ENCODE results near the gene SDK2. TPM values are rescaled to one million over a fixed set of nuclear protein-coding genes. Genes with fewer than 3 reads are reported as not detected.

Gene SDK2
- total RNA-seq, 1 donor, result under 0.01 TPM

DNA sequence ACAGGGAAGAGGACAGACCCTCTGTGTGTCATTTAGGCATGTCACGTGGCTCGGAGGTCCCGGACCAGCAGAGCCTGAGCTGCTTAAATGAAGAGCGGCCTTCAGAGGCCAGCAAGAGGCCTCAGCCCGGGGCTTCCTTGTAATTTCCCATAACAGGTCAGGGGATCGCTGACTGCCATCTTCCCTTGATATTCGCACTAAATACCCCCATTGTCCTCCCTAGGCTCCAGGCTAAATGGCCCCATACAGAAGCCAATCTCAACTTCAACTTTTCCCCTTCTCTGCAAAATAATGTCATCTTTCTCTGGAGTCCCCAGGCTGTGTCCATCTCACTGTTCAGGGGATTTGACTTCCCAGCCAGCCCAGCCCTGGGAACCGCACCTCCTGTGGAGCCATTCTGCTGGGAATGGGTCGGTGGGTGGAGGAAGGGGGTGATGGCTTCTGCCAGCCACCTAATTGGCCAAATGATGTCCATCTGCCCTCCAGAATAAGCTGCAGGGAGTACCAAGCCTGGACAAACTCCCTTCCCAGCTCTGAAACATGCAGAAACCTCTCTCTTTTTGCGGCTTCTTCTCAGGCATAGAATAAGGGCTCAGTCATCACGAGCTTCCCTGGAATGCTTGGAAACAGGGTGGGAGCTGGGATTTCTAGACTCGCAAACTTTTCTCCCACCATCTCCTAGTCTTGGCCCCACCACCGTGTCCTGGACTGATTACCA lies 129.9 kb downstream of the SDK2 start:
- H3K4me3 ChIP-seq (ENCODE audit: low read depth, low read length), result no peak overlapping the region
- no peak for TF ChIP-seq CTCF (IDR thresholded peaks at IDR 0.05; ENCODE audit: insufficient read depth, low read depth, low read length)
- DNase-seq (ENCODE audit: low read depth), result no peak

- DNase-seq (ENCODE audit: low read depth), result no peak
- H3K4me3 ChIP-seq (ENCODE audit: low read depth, low read length), result no peak overlapping the region
- no peak for TF ChIP-seq CTCF (IDR thresholded peaks at IDR 0.05; ENCODE audit: insufficient read depth, low read depth, low read length)
Observed at GRCh38 chr17:73513426-73513825, 130.8 kb downstream of the SDK2 start.

- H3K4me3 ChIP-seq (ENCODE audit: low read depth, low read length), result no peak overlapping the region
- no peak for TF ChIP-seq CTCF (IDR thresholded peaks at IDR 0.05; ENCODE audit: insufficient read depth, low read depth, low read length)
- DNase-seq (ENCODE audit: low read depth), result no peak
Observed at GRCh38 chr17:73511719-73512115, 132.5 kb downstream of the SDK2 start.

GRCh38 chr17:73510981-73511718 lies 133.1 kb downstream of the SDK2 start:
- no peak for DNase-seq (ENCODE audit: low read depth)

GRCh38 chr17:73508931-73509605 lies 135.2 kb downstream of the SDK2 start:
- DNase-seq (ENCODE audit: low read depth), result no peak
- H3K4me3 ChIP-seq (ENCODE audit: low read depth, low read length), result no peak overlapping the region
- TF ChIP-seq CTCF (IDR thresholded peaks at IDR 0.05; ENCODE audit: insufficient read depth, low read depth, low read length), result no peak

More at GRCh38 chr17:73510981-73511718, 133.1 kb downstream of the SDK2 start:
- no peak overlapping the region for H3K4me3 ChIP-seq (ENCODE audit: low read depth, low read length)
- no peak for TF ChIP-seq CTCF (IDR thresholded peaks at IDR 0.05; ENCODE audit: insufficient read depth, low read depth, low read length)

DNA sequence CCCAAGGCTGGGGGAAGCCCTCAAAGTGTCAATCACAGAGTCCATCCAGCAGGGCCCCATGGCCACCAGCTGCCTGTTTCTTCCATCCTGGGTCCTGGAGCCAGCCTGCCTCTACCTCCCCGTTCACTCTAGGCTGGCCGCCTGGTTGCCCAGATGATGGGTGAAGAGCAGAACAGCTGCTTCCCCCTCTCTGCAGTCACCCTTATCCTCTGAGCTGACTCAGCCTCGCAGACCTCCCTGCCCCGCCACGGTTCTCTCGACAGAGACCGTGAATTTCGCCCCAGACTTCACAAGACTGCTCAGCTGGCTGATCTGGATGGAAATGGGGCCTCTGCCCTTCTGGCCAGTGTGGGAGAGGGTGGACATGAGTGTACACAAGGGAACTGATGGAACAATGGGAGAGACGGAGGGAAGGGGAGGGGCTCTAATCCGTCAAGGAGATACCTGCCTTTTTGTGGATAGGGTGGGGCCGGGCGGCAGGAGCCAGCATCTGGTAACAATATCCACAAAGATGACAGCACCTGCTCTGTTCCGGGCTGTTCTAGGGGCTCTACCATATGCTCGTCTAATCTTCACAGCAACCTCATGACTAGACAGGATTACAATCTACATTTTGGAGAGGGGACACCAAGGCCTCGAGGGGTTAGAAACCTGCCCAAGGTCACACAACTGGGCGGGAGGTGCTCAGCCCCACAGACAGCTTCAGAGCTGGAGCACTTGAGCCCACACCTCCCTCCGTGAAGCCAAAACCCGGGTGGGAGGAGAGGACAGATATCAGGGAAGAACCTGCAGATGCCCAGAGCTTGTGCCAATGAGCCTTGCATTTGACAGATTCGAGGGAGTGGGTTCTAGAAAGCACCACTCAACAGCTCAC lies 136.0 kb downstream of the SDK2 start:
- no peak for DNase-seq (ENCODE audit: low read depth)
- H3K4me3 ChIP-seq (ENCODE audit: low read depth, low read length), result no peak overlapping the region
- no peak for TF ChIP-seq CTCF (IDR thresholded peaks at IDR 0.05; ENCODE audit: insufficient read depth, low read depth, low read length)
